Measurements from ENCODE around the gene GCN1.
"Not testable (repeated sequence)": the region's sequence is repeated elsewhere in the genome, so short reads cannot be mapped to it uniquely, and the experiment has no call there.

The GCN1 gene

DNA sequence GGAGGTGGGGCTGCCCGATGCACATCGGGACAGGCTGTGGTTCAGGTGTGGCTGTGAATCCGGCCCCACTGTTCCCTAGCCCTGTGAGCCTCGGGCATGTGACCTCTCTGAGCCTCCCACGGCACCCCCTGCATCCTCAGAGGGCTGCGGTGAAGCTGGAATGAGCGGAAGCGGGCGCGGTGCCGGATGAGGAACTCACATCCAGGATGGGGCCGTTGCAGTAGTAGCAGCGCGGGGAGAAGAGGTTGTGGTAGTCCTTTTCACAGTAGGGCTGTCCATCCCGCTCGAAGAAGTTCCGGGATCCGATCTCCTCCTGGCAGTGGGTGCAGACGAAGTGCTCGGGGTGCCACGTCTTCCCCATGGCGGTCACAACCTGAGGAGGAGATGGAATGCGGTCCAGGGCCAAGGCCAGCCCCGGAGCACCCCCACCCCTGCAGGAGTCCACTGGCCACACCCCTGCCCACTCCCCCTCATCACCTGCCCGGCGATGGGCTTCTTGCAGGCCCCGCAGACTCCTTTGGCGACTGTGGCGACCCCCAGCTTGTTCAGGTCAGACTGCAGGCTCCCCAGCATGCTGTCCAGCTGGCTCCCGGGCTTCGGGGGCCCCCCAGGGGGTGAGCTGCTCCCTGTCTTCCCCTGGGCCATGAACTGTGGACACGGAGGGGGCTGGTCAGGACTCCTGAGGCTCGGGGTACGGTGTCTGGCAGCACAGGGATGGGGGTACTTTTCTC is 20.3 kb upstream of the GCN1 start:
- Histone ChIP-seq H3K27me3 (ENCODE audit: control insufficient read depth in 5 of 5, insufficient read depth in 4 of 5, low read length in 5 of 5) (no peaks in the 10 kb centered on the region), H3K9ac (ENCODE audit: low read length in 5 of 5) (no peak overlapping the region), H3K4me1 (ENCODE audit: control insufficient read depth in 5 of 5, insufficient read depth in 5 of 5, low read length in 5 of 5) (no peaks in the 10 kb centered on the region), H3K4me3 (ENCODE audit: low read depth in 1 of 5, low read length in 5 of 5) (no peak overlapping the region), H3K9me3 (ENCODE audit: control insufficient read depth in 5 of 5, low read length in 5 of 5) (no peaks in the 10 kb centered on the region), H3K27ac (ENCODE audit: low read depth, low read length) (no peak overlapping the region), H3K36me3 (ENCODE audit: control insufficient read depth in 5 of 5, insufficient read depth in 5 of 5, low read length in 5 of 5) (peaks cover 0 to 93% (median 85%) of the 10 kb centered on the region in 5 donors)

DNA sequence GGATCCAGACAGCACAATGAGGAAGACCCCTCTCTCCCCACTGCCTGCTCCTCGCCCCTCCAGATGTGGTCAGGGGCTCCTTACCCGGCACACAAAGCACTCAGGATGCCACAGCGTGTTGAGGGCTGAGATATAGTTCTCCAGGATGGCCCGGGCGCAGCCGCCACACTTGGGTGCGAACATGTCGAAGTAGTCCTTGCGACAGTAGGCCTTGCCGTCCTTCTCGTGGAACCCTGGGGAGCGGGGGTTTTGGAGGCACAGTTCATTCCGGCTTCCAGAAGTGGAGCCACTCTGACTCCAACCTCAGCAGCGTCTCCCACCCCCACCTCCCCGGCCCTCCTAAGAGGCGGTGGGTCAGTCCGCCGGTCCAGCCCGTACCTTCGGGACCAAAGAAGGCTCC is 19.2 kb upstream of the GCN1 start:
- H3K27me3 ChIP-seq (ENCODE audit: control insufficient read depth in 5 of 5, insufficient read depth in 4 of 5, low read length in 5 of 5), result no peaks in the 10 kb centered on the region
- H3K4me3 ChIP-seq (ENCODE audit: low read depth in 1 of 5, low read length in 5 of 5), result no peak overlapping the region
- peaks cover 0 to 85% (median 76%) of the 10 kb centered on the region in 5 donors for H3K36me3 ChIP-seq (ENCODE audit: control insufficient read depth in 5 of 5, insufficient read depth in 5 of 5, low read length in 5 of 5)
- no peak overlapping the region for H3K9ac ChIP-seq (ENCODE audit: low read length in 5 of 5)
- H3K4me1 ChIP-seq (ENCODE audit: control insufficient read depth in 5 of 5, insufficient read depth in 5 of 5, low read length in 5 of 5), result no peaks in the 10 kb centered on the region
- H3K9me3 ChIP-seq (ENCODE audit: control insufficient read depth in 5 of 5, low read length in 5 of 5), result no peaks in the 10 kb centered on the region
- H3K27ac ChIP-seq (ENCODE audit: low read depth, low read length), result no peak overlapping the region

DNA sequence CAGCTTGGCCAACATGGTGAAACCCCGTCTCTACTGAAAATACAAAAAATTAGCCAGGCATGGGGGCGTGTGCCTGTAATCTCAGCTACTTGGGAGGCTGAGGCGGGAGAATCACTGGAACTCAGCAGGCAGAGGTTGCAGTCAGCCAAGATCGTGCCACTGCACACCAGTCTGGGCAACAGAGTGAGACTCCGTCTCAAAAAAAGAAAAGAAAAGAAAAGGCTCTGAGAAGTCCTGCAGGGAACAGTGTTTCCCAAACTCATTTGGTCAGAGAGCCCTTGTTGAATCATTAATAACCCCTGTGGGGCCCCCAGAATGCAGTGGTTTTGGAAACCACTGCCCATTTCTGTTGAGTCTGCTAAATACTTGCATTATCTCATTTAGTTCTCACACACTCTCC is 18.7 kb upstream of the GCN1 start:
- not testable (repeated sequence) for H3K27ac ChIP-seq (ENCODE audit: low read depth, low read length); H3K4me1 ChIP-seq (ENCODE audit: control insufficient read depth in 5 of 5, insufficient read depth in 5 of 5, low read length in 5 of 5); H3K27me3 ChIP-seq (ENCODE audit: control insufficient read depth in 5 of 5, insufficient read depth in 4 of 5, low read length in 5 of 5); H3K4me3 ChIP-seq (ENCODE audit: low read depth in 1 of 5, low read length in 5 of 5); H3K9ac ChIP-seq (ENCODE audit: low read length in 5 of 5); H3K9me3 ChIP-seq (ENCODE audit: control insufficient read depth in 5 of 5, low read length in 5 of 5)
- peaks cover 0 to 80% (median 72%) of the 10 kb centered on the region in 5 donors for H3K36me3 ChIP-seq (ENCODE audit: control insufficient read depth in 5 of 5, insufficient read depth in 5 of 5, low read length in 5 of 5)

DNA sequence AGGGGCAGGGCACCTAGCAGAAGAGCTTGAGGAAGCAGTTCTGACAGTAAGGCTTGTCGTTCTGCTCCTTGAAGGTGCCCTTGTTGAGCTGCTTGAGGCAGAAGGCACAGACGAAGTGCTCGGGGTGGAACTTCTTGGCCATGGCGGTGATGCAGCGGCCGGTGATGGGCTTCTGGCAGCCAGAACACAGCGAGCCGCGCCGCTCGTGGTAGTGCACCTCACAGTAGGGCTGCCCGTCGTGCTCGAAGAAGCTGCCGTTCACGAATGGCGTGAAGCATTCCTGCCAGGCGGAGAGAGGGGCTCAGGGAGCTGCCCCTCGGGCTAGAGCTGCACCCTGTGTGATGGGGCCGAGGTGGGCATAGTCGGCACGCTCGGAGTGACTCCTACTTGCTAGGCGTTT is 17.8 kb upstream of the GCN1 start:
- Histone ChIP-seq H3K36me3 (ENCODE audit: control insufficient read depth in 5 of 5, insufficient read depth in 5 of 5, low read length in 5 of 5) (peaks cover 0 to 81% (median 74%) of the 10 kb centered on the region in 5 donors), H3K4me1 (ENCODE audit: control insufficient read depth in 5 of 5, insufficient read depth in 5 of 5, low read length in 5 of 5) (no peaks in the 10 kb centered on the region), H3K9ac (ENCODE audit: low read length in 5 of 5) (no peak overlapping the region), H3K4me3 (ENCODE audit: low read depth in 1 of 5, low read length in 5 of 5) (no peak overlapping the region), H3K9me3 (ENCODE audit: control insufficient read depth in 5 of 5, low read length in 5 of 5) (no peaks in the 10 kb centered on the region), H3K27me3 (ENCODE audit: control insufficient read depth in 5 of 5, insufficient read depth in 4 of 5, low read length in 5 of 5) (no peaks in the 10 kb centered on the region), H3K27ac (ENCODE audit: low read depth, low read length) (no peak overlapping the region)

DNA sequence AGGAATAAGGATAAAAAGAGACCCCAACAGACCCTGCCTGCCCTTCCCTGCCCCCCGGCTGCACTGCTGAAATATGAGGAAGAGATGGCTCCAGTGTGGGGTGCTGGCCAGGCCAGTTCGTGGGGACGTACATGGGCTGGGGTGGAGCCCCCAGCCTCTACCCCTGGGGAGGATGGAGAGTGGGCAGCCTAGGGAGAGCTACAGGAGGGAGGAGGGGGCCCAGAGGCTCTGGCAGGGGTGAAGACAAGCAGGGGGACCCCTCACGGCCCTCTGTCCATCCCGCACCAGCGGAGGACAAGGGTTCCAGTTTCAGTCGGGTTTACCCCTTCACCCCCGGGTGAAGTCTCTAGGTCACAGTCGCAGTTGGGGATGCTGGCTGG is 17.4 kb upstream of the GCN1 start:
- no peak overlapping the region for H3K4me3 ChIP-seq (ENCODE audit: low read depth in 1 of 5, low read length in 5 of 5)
- no peaks in the 10 kb centered on the region for H3K27me3 ChIP-seq (ENCODE audit: control insufficient read depth in 5 of 5, insufficient read depth in 4 of 5, low read length in 5 of 5)
- no peak overlapping the region for H3K9ac ChIP-seq (ENCODE audit: low read length in 5 of 5)
- no peaks in the 10 kb centered on the region for H3K9me3 ChIP-seq (ENCODE audit: control insufficient read depth in 5 of 5, low read length in 5 of 5)
- peaks cover 0 to 81% (median 72%) of the 10 kb centered on the region in 5 donors for H3K36me3 ChIP-seq (ENCODE audit: control insufficient read depth in 5 of 5, insufficient read depth in 5 of 5, low read length in 5 of 5)
- H3K4me1 ChIP-seq (ENCODE audit: control insufficient read depth in 5 of 5, insufficient read depth in 5 of 5, low read length in 5 of 5), result no peaks in the 10 kb centered on the region
- H3K27ac ChIP-seq (ENCODE audit: low read depth, low read length), result no peak overlapping the region

DNA sequence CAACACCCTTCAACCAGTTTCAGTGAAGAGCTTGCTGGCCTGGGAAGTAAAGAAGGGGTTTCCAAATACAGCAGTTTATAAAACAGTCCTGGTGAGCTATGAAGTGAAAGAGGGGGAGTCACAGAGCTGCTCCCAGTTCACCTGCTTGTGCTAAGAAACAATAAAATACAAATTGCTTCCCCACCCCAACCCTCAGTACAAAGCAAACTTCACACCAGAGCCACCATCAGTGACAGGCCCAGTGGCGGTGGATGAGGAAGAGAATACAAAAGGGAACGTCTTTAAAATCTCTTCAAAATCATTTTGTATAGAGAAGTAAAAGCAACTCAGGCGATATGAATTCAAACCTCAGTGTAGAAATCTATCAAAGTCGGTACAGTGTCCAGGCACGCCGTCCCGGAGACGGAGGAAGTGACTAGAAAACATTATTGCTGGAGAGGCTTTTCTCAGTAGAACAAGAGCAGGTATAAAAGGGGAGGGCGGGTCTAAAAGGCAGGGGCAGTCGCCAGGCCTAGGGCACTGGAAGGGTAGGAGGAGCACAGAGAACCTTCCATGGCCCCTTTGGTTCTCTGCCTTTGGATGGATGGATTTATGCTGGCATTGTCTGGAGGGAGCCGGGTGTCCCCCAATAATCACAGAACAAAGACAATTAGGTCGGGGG is 16.9 kb upstream of the GCN1 start:
- Histone ChIP-seq H3K4me3 (ENCODE audit: low read depth in 1 of 5, low read length in 5 of 5) (no peak overlapping the region), H3K27ac (ENCODE audit: low read depth, low read length) (no peak overlapping the region), H3K4me1 (ENCODE audit: control insufficient read depth in 5 of 5, insufficient read depth in 5 of 5, low read length in 5 of 5) (no peaks in the 10 kb centered on the region), H3K9ac (ENCODE audit: low read length in 5 of 5) (no peak overlapping the region), H3K36me3 (ENCODE audit: control insufficient read depth in 5 of 5, insufficient read depth in 5 of 5, low read length in 5 of 5) (peaks cover 0 to 78% (median 71%) of the 10 kb centered on the region in 5 donors), H3K27me3 (ENCODE audit: control insufficient read depth in 5 of 5, insufficient read depth in 4 of 5, low read length in 5 of 5) (no peaks in the 10 kb centered on the region), H3K9me3 (ENCODE audit: control insufficient read depth in 5 of 5, low read length in 5 of 5) (no peaks in the 10 kb centered on the region)

DNA sequence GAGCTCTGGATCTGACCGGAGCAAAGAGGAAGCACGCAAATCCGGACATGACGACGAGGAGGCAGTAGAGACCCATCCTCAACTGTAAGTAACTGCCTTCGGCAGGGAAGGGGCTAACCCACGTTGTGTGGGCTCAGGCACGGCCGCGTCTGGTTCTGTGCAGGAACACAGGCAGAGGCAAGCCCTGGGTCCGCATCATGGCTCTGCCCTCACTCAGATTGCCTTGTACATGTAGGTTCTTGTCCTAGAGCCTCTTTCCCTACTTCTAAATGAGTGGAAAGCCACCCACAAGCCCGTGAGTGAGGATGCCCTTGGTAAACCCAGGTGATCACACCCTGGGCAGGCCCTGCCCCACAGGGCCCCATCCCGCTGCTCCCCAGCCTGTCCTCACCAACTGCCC is 15.3 kb upstream of the GCN1 start:
- H3K4me1 ChIP-seq (ENCODE audit: control insufficient read depth in 5 of 5, insufficient read depth in 5 of 5, low read length in 5 of 5), result no peaks in the 10 kb centered on the region
- peaks cover 0 to 64% (median 58%) of the 10 kb centered on the region in 5 donors for H3K36me3 ChIP-seq (ENCODE audit: control insufficient read depth in 5 of 5, insufficient read depth in 5 of 5, low read length in 5 of 5)
- no peak overlapping the region for H3K27ac ChIP-seq (ENCODE audit: low read depth, low read length)

DNA sequence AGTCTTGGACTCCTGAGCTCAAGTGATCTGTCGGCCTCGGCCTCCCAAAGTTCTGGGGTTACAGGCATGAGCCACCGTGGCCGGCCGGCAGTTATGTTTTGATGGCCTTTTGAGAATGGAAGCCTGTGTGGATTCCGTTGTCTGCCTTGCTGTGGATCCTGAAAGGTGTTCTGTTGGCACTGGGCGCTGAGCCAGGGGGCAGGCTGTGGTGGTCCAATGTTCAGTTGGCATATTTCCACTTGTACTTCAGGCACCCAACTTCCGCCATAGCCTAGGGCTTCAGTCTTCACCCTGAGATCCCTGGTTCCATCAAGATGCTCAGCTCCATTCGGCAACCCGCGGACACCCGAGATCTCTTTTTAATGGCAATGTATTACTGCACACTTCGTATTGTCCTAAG is 12.7 kb upstream of the GCN1 start:
- Histone ChIP-seq H3K9me3 (ENCODE audit: control insufficient read depth in 5 of 5, low read length in 5 of 5) (no peaks in the 10 kb centered on the region), H3K27me3 (ENCODE audit: control insufficient read depth in 5 of 5, insufficient read depth in 4 of 5, low read length in 5 of 5) (no peaks in the 10 kb centered on the region), H3K27ac (ENCODE audit: low read depth, low read length) (no peak overlapping the region), H3K36me3 (ENCODE audit: control insufficient read depth in 5 of 5, insufficient read depth in 5 of 5, low read length in 5 of 5) (peaks cover 0 to 38% (median 32%) of the 10 kb centered on the region in 5 donors), H3K9ac (ENCODE audit: low read length in 5 of 5) (no peak overlapping the region), H3K4me3 (ENCODE audit: low read depth in 1 of 5, low read length in 5 of 5) (no peak overlapping the region), H3K4me1 (ENCODE audit: control insufficient read depth in 5 of 5, insufficient read depth in 5 of 5, low read length in 5 of 5) (peaks cover 0 to under 1% (median 0%) of the 10 kb centered on the region in 5 donors)

More for the DNA sequence above, 15.3 kb upstream of the GCN1 start:
- Histone ChIP-seq H3K9me3 (ENCODE audit: control insufficient read depth in 5 of 5, low read length in 5 of 5) (no peaks in the 10 kb centered on the region), H3K4me3 (ENCODE audit: low read depth in 1 of 5, low read length in 5 of 5) (no peak overlapping the region), H3K27me3 (ENCODE audit: control insufficient read depth in 5 of 5, insufficient read depth in 4 of 5, low read length in 5 of 5) (no peaks in the 10 kb centered on the region), H3K9ac (ENCODE audit: low read length in 5 of 5) (no peak overlapping the region)

DNA sequence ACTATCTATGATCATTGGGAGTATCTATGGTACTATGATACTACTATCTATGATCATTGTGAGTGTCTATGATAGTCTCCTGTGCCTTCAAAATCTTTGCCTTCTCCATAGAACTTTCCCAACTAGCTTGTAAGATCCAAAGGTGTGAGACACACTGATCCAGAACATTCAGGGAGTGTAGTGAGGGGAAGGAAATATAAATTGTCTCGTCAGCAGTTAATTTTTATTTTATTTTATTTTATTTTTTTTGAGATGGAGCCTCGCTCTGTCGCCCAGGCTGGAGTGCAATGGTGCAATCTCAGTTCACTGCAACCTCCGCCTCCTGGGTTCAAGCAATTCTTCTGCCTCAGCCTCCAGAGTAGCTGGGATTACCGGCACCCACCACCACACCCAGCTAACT is 12.3 kb upstream of the GCN1 start:
- H3K9ac ChIP-seq (ENCODE audit: low read length in 5 of 5); H3K27ac ChIP-seq (ENCODE audit: low read depth, low read length); H3K4me3 ChIP-seq (ENCODE audit: low read depth in 1 of 5, low read length in 5 of 5); H3K4me1 ChIP-seq (ENCODE audit: control insufficient read depth in 5 of 5, insufficient read depth in 5 of 5, low read length in 5 of 5); H3K27me3 ChIP-seq (ENCODE audit: control insufficient read depth in 5 of 5, insufficient read depth in 4 of 5, low read length in 5 of 5); H3K9me3 ChIP-seq (ENCODE audit: control insufficient read depth in 5 of 5, low read length in 5 of 5): not testable (repeated sequence)
- peaks cover 0 to 34% (median 28%) of the 10 kb centered on the region in 5 donors for H3K36me3 ChIP-seq (ENCODE audit: control insufficient read depth in 5 of 5, insufficient read depth in 5 of 5, low read length in 5 of 5)

DNA sequence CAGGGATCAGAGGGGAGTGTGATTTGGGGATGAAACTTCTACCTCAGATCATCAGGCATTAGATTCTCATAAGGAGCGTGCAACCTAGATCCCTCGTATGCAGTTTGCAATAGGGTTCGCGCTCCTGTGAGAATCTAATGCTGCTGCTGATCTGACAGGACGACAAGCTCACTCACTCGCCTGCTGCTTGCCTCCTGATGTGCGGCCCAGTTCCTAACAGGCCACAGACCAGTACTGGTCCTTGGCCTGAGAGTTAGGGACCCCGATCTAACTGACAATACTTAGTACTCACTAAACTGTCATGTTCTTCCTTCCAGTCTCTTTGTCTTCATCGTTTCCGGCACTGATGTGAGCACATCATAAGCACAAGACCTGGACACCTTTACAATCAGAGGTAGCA is 11.7 kb upstream of the GCN1 start:
- Histone ChIP-seq H3K27me3 (ENCODE audit: control insufficient read depth in 5 of 5, insufficient read depth in 4 of 5, low read length in 5 of 5) (no peaks in the 10 kb centered on the region), H3K4me3 (ENCODE audit: low read depth in 1 of 5, low read length in 5 of 5) (no peak overlapping the region), H3K36me3 (ENCODE audit: control insufficient read depth in 5 of 5, insufficient read depth in 5 of 5, low read length in 5 of 5) (peaks cover 0 to 28% (median 22%) of the 10 kb centered on the region in 5 donors), H3K9ac (ENCODE audit: low read length in 5 of 5) (no peak overlapping the region), H3K4me1 (ENCODE audit: control insufficient read depth in 5 of 5, insufficient read depth in 5 of 5, low read length in 5 of 5) (peaks cover 0 to 7% (median 4%) of the 10 kb centered on the region in 5 donors), H3K27ac (ENCODE audit: low read depth, low read length) (no peak overlapping the region), H3K9me3 (ENCODE audit: control insufficient read depth in 5 of 5, low read length in 5 of 5) (no peaks in the 10 kb centered on the region)

Measured in subcutaneous abdominal adipose tissue (tissue), 5 donors.